IMR-90 (cell line): ENCODE data around the gene EIF5A. TPM values are rescaled to one million over a fixed set of nuclear protein-coding genes. Genes with fewer than 3 reads are reported as not detected.

ENCODE experiments used
- ATAC-seq: fragments of 200-7000 bp; cut with Tn5 transposase; 2 replicates; pipeline ENCODE4 v1.9.1; 2020; ENCODE audit warnings: low read depth, mild to moderate bottlenecking, moderate library complexity
- BruUV-seq: library from RNA; stranded (reverse); fragments of 400-500 nt; replicated peaks from 2 replicates; lab custom pipeline; 2021; lab: Mats Ljungman, UMichigan
- CTCF ChIA-PET: fragments of 300-600 bp; formaldehyde crosslinking; extraction: SDS; loops from one replicate; lab custom pipeline; 2021; ENCODE audit warnings: antibody characterized with exemption; lab: Yijun Ruan, JAX
- POLR2A ChIA-PET: fragments of 300-600 bp; sonication (Branson Sonifier 250); formaldehyde crosslinking; loops from one replicate; lab custom pipeline; 2022; ENCODE audit warnings: antibody characterized with exemption; ENCODE audit not compliant: unreplicated experiment; lab: Charles Lee
- DNase-seq: peaks from one replicate; pipeline ENCODE4 v3.0.0; 2013
- H2AFZ ChIP-seq: replicated peaks from 2 replicates; pipeline ENCODE3; 2013; ENCODE audit warnings: low read length, mild to moderate bottlenecking; ENCODE audit not compliant: poor library complexity
- H2AK5ac ChIP-seq: 2 replicates; pipeline ENCODE4 v1.6.1; 2013; ENCODE audit warnings: low read depth, low read length, inconsistent platforms
- H2AK9ac ChIP-seq: replicated peaks from 2 replicates; pipeline ENCODE3; 2013; ENCODE audit warnings: mild to moderate bottlenecking, low read depth, low read length, moderate library complexity; ENCODE audit not compliant: poor library complexity
- H2BK120ac ChIP-seq: 2 replicates; pipeline ENCODE4 v1.6.1; 2013; ENCODE audit warnings: low read depth, low read length, inconsistent platforms
- H2BK15ac ChIP-seq: 3 replicates; pipeline ENCODE4 v1.6.1; 2013; ENCODE audit warnings: low read depth, low read length, inconsistent platforms
- H2BK20ac ChIP-seq: 2 replicates; pipeline ENCODE4 v1.6.1; 2013; ENCODE audit warnings: low read depth, mild to moderate bottlenecking, inconsistent platforms, low read length, moderate library complexity
- H2BK5ac ChIP-seq: 2 replicates; pipeline ENCODE4 v1.6.1; 2013; ENCODE audit warnings: mild to moderate bottlenecking, low read depth, low read length, inconsistent platforms; ENCODE audit not compliant: poor library complexity, severe bottlenecking
- H3K14ac ChIP-seq: replicated peaks from 2 replicates; pipeline ENCODE4 v1.6.1; 2013; ENCODE audit warnings: low read depth, low read length, inconsistent platforms
- H3K18ac ChIP-seq: 2 replicates; pipeline ENCODE4 v1.6.1; 2013; ENCODE audit warnings: low read depth, low read length, control low read depth
- H3K23ac ChIP-seq: 2 replicates; pipeline ENCODE4 v1.6.1; 2013; ENCODE audit warnings: low read depth, low read length, inconsistent platforms
- H3K27ac ChIP-seq: 2 replicates; pipeline ENCODE4 v1.5.1; 2013; ENCODE audit warnings: mild to moderate bottlenecking, control low read depth, low read length; ENCODE audit not compliant: insufficient read depth
- H3K27me3 ChIP-seq: 2 replicates; pipeline ENCODE4 v1.6.1; 2013; ENCODE audit warnings: low read length; ENCODE audit not compliant: control insufficient read depth, insufficient read depth
- H3K36me3 ChIP-seq: 2 replicates; pipeline ENCODE4 v1.6.1; 2013; ENCODE audit warnings: low read length, mixed read lengths; ENCODE audit not compliant: control insufficient read depth, insufficient read depth
- H3K4ac ChIP-seq: 2 replicates; pipeline ENCODE4 v1.6.1; 2013; ENCODE audit warnings: low read depth, low read length, inconsistent platforms
- H3K4me1 ChIP-seq: 2 replicates; pipeline ENCODE4 v1.6.1; 2013; ENCODE audit warnings: low read length, mixed read lengths; ENCODE audit not compliant: control insufficient read depth, insufficient read depth
- H3K4me2 ChIP-seq: 2 replicates; pipeline ENCODE4 v1.6.1; 2013; ENCODE audit warnings: low read depth, mild to moderate bottlenecking, control low read depth, low read length, moderate library complexity
- H3K4me3 ChIP-seq: 2 replicates; pipeline ENCODE4 v1.5.1; 2013; ENCODE audit warnings: low read depth, mild to moderate bottlenecking, control low read depth, low read length, moderate library complexity; ENCODE audit not compliant: insufficient read depth
- H3K56ac ChIP-seq: 2 replicates; pipeline ENCODE4 v1.6.1; 2013; ENCODE audit warnings: low read length, inconsistent platforms; ENCODE audit not compliant: insufficient read depth; ENCODE audit errors: extremely low read depth
- H3K79me1 ChIP-seq, 2 experiments: 2 replicates each; pipeline ENCODE4 v1.6.1; 2013; ENCODE audit warnings: low read length in 2 of 2, inconsistent platforms in 1 of 2, low read depth in 1 of 2
- H3K9ac ChIP-seq: 2 replicates; pipeline ENCODE4 v1.6.1; 2013; ENCODE audit warnings: low read depth, low read length, control low read depth
- H3K9me1 ChIP-seq: 2 replicates; pipeline ENCODE4 v1.6.1; 2013; ENCODE audit warnings: low read length, inconsistent platforms; ENCODE audit not compliant: insufficient read depth
- H3K9me3 ChIP-seq: 2 replicates; pipeline ENCODE4 v1.6.1; 2013; ENCODE audit warnings: low read length; ENCODE audit not compliant: control insufficient read depth, insufficient read depth
- H4K20me1 ChIP-seq: 2 replicates; pipeline ENCODE4 v1.6.1; 2013; ENCODE audit warnings: low read length, inconsistent platforms; ENCODE audit not compliant: insufficient read depth
- H4K5ac ChIP-seq: 2 replicates; pipeline ENCODE4 v1.6.1; 2013; ENCODE audit warnings: mild to moderate bottlenecking, low read depth, low read length, control low read depth
- H4K8ac ChIP-seq, 2 experiments: 2 replicates each; pipeline ENCODE4 v1.6.1; 2013; ENCODE audit warnings: low read depth in 2 of 2, low read length in 2 of 2, control low read depth in 1 of 2, inconsistent platforms in 1 of 2
- H4K91ac ChIP-seq: 2 replicates; pipeline ENCODE4 v1.6.1; 2013; ENCODE audit warnings: low read depth, low read length, inconsistent platforms; ENCODE audit not compliant: insufficient read depth
- BHLHE40 ChIP-seq: fragments of 150-350 bp; IDR thresholded peaks from 2 replicates; pipeline ENCODE4 v1.6.1; 2016; ENCODE audit warnings: mild to moderate bottlenecking, low read depth, low read length
- CEBPB ChIP-seq: IDR thresholded peaks from 2 replicates; pipeline ENCODE4 v1.6.1; 2012; ENCODE audit warnings: low read depth, low read length, improper control_type of control experiment
- CHD1 ChIP-seq: IDR thresholded peaks from 2 replicates; pipeline ENCODE4 v1.6.1; 2012; ENCODE audit warnings: low read depth, low read length, improper control_type of control experiment
- FOS ChIP-seq: fragments of 150-350 bp; IDR thresholded peaks from 2 replicates; pipeline ENCODE4 v1.6.1; 2016; ENCODE audit warnings: low read depth, low read length
- MAFK ChIP-seq: IDR thresholded peaks from 2 replicates; pipeline ENCODE4 v1.6.1; 2012; ENCODE audit warnings: low read depth, low read length, improper control_type of control experiment
- MAZ ChIP-seq: IDR thresholded peaks from 2 replicates; pipeline ENCODE4 v1.6.1; 2012; ENCODE audit warnings: low read depth, mild to moderate bottlenecking, low read length, improper control_type of control experiment, moderate library complexity, borderline replicate concordance
- MXI1 ChIP-seq: IDR thresholded peaks from 2 replicates; pipeline ENCODE4 v1.6.1; 2012; ENCODE audit warnings: low read depth, mild to moderate bottlenecking, low read length, moderate library complexity, borderline replicate concordance
- NFE2L2 ChIP-seq: fragments of 150-350 bp; IDR thresholded peaks from 2 replicates; pipeline ENCODE4 v1.6.1; 2016; ENCODE audit warnings: low read depth, mild to moderate bottlenecking, low read length
- POLR2A ChIP-seq: IDR thresholded peaks from 2 replicates; pipeline ENCODE4 v1.6.1; 2012; ENCODE audit warnings: mild to moderate bottlenecking, low read depth, low read length
- RAD21 ChIP-seq: IDR thresholded peaks from 2 replicates; pipeline ENCODE4 v1.6.1; 2012; ENCODE audit warnings: low read length, improper control_type of control experiment
- RCOR1 ChIP-seq: IDR thresholded peaks from 2 replicates; pipeline ENCODE4 v1.6.1; 2012; ENCODE audit warnings: mild to moderate bottlenecking, low read length, improper control_type of control experiment; ENCODE audit not compliant: insufficient replicate concordance
- RFX5 ChIP-seq: IDR thresholded peaks from 2 replicates; pipeline ENCODE4 v1.8.0; 2012; ENCODE audit warnings: low read depth, mild to moderate bottlenecking, low read length, moderate library complexity
- SMC3 ChIP-seq: fragments of 150-350 bp; IDR thresholded peaks from 2 replicates; pipeline ENCODE4 v1.6.1; 2016; ENCODE audit warnings: low read depth, mild to moderate bottlenecking, antibody characterized with exemption, low read length, moderate library complexity
- WGBS, 2 experiments: methylation state at CpG; one replicate each; pipeline versions ENCODE4 v1.1.5 to v1.1.7; 2013; ENCODE audit warnings: missing lambda C conversion rate in 2 of 2; ENCODE audit not compliant: insufficient read length in 1 of 2; ENCODE audit errors: extremely low coverage in 2 of 2; 5-methylcytosine and 5-hydroxymethylcytosine counted together
- dilution Hi-C: fragments of 300-500 bp; cut with HindIII; formaldehyde crosslinking; loops from one replicate; pipeline ENCODE4 v1.14.3; 2018; ENCODE audit warnings: low sequenced_read_pairs; ENCODE audit not compliant: unreplicated experiment
- in situ Hi-C: fragments of 300-500 bp; cut with MboI; formaldehyde crosslinking; loops from 3 replicates; pipeline ENCODE4 v1.14.3; 2019; ENCODE audit warnings: low sequenced_read_pairs, inconsistent platforms, mixed read lengths
- intact Hi-C: fragments of 100-400 bp; cut with micrococcal nuclease; formaldehyde crosslinking; loops from 2 replicates; pipeline ENCODE4 v1.10.0; 2022
- polyA plus RNA-seq, 3 experiments: library from polyadenylated mRNA; depleted of rRNA; stranded (reverse); fragments of >200 nt; gene quantifications; 2 replicates each; pipeline ENCODE4 v1.2.3, GENCODE V29; 2012; ENCODE audit warnings: low replicate concordance in 1 of 3
- total RNA-seq: library from RNA; depleted of rRNA; stranded (reverse); fragments of >200 nt; gene quantifications from 2 replicates; pipeline ENCODE4 v1.2.3, GENCODE V29; 2012
- TF ChIP-seq, protein P1 (sequence below): conservative IDR thresholded peaks from 2 replicates; pipeline ENCODE4 v1.5.1; 2012; ENCODE audit warnings: mild to moderate bottlenecking, low read depth, low read length, improper control_type of control experiment
- TF ChIP-seq, protein P2 (sequence below): fragments of 150-350 bp; IDR thresholded peaks from 2 replicates; pipeline ENCODE4 v1.6.1; 2017; ENCODE audit warnings: mild to moderate bottlenecking, antibody characterized with exemption, low read length, low read depth
- TF ChIP-seq, protein P3 (sequence below): fragments of 150-350 bp; IDR thresholded peaks from 2 replicates; pipeline ENCODE4 v1.6.1; 2016; ENCODE audit warnings: low read depth, mild to moderate bottlenecking, low read length, moderate library complexity, borderline replicate concordance

EIF5A gene
- total and polyA plus RNA-seq, 2 of the 4 experiments (the other 2 are of a cell fraction): 782 to 883 TPM

DNA sequence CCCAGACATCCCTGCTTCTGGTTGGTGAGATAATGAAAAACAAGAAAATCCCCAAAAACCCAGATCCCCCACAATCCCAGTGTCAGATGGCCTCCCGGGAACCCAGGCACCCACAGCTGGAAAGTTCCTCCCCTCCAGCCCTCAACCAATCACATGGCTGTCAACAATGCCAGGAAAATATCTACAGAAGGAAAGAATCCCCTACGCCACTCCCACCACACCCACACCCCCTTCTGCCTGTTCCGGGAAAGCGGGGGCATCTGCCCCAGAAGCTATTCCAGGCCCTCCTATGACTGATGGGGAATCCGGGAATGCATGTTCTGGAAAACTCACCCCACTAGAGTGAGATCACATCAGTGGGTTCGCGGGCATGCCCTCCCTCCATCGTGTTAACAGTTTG lies 49.3 kb downstream of the EIF5A start:
- TF ChIP-seq RAD21 (no peak), MAFK (no peak), BHLHE40 (no peak), RCOR1 (no peak), MAZ (no peak), CHD1 (no peak), CEBPB (no peak), MXI1 (no peak), POLR2A (no peak), NFE2L2 (no peak), RFX5 (no peak), FOS (no peak), SMC3 (no peak)
- TF ChIP-seq, protein P1, sequence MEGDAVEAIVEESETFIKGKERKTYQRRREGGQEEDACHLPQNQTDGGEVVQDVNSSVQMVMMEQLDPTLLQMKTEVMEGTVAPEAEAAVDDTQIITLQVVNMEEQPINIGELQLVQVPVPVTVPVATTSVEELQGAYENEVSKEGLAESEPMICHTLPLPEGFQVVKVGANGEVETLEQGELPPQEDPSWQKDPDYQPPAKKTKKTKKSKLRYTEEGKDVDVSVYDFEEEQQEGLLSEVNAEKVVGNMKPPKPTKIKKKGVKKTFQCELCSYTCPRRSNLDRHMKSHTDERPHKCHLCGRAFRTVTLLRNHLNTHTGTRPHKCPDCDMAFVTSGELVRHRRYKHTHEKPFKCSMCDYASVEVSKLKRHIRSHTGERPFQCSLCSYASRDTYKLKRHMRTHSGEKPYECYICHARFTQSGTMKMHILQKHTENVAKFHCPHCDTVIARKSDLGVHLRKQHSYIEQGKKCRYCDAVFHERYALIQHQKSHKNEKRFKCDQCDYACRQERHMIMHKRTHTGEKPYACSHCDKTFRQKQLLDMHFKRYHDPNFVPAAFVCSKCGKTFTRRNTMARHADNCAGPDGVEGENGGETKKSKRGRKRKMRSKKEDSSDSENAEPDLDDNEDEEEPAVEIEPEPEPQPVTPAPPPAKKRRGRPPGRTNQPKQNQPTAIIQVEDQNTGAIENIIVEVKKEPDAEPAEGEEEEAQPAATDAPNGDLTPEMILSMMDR: no peak
- TF ChIP-seq, protein P2, sequence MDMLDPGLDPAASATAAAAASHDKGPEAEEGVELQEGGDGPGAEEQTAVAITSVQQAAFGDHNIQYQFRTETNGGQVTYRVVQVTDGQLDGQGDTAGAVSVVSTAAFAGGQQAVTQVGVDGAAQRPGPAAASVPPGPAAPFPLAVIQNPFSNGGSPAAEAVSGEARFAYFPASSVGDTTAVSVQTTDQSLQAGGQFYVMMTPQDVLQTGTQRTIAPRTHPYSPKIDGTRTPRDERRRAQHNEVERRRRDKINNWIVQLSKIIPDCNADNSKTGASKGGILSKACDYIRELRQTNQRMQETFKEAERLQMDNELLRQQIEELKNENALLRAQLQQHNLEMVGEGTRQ: no peak
- TF ChIP-seq, protein P3, sequence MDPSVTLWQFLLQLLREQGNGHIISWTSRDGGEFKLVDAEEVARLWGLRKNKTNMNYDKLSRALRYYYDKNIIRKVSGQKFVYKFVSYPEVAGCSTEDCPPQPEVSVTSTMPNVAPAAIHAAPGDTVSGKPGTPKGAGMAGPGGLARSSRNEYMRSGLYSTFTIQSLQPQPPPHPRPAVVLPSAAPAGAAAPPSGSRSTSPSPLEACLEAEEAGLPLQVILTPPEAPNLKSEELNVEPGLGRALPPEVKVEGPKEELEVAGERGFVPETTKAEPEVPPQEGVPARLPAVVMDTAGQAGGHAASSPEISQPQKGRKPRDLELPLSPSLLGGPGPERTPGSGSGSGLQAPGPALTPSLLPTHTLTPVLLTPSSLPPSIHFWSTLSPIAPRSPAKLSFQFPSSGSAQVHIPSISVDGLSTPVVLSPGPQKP: no peak
- Histone ChIP-seq H3K4me2 (no peak overlapping the region), H3K4me3 (no peak overlapping the region), H2AFZ (no peak overlapping the region), H3K27ac (no peak overlapping the region), H3K9me3 (no peaks in the 10 kb centered on the region), H3K23ac (no peak overlapping the region), H3K18ac (no peak overlapping the region), H3K27me3 (no peaks in the 10 kb centered on the region), H3K36me3 (no peaks in the 10 kb centered on the region), H3K4me1 (peaks cover 32% of the 10 kb centered on the region), H3K4ac (no peak overlapping the region), H2BK20ac (no peak overlapping the region), H4K91ac (no peak overlapping the region), H4K5ac (no peak overlapping the region), H2BK120ac (no peak overlapping the region), H3K9me1 (peaks cover 21% of the 10 kb centered on the region), H2AK5ac (no peak overlapping the region), H4K8ac (no peak overlapping the region), H3K9ac (no peak overlapping the region), H3K14ac (no peak overlapping the region), H3K79me1 (peaks cover 20 to 39% of the 10 kb centered on the region in 2 experiments; a peak in 3 of 4 replicates), H2AK9ac (no peak overlapping the region), H4K20me1 (peaks cover 18% of the 10 kb centered on the region; the same call in 1 of the 2 replicates), H2BK15ac (no peak overlapping the region), H2BK5ac (no peak overlapping the region), H3K56ac (no peak overlapping the region)
- ChIA-PET POLR2A (no interaction called here), CTCF (interaction anchor here (0.6 to 4.1 kb wide), 2 partner anchors 20 to 204 kb away, joined by 3 to 19 read pairs; partner anchors contain the start of gene SENP3)
- no TSS peak for BruUV-seq
- in situ Hi-C loops: loop anchor here (5.0 to 10.0 kb wide), 2 partner anchors 36 to 198 kb away; partner anchors contain the start of genes PLSCR3 and TNFSF13
- dilution Hi-C loops: no loop called here
- intact Hi-C loops: no loop called here
- DNase-seq (no peak), ATAC-seq (no peak)
- WGBS, 2 experiments: 67% methylated on average over 3 of the region's 8 CpGs; no CpG with 5 or more reads in 1 of the 2 experiments
